Limb (tissue), 2 donors: Measurements from ENCODE around the gene MSRB1.

Source experiments
- DNase-seq, 2 donors: peaks; one replicate each; pipeline ENCODE4 v3.0.0-alpha.2; 2016; ENCODE audit errors: extremely low spot score in 2 of 2

MSRB1 gene

GRCh38 chr16:1979271-1980029 lies 36.5 kb upstream of the MSRB1 start:
- no peak for DNase-seq

- no peak for DNase-seq
Measured at GRCh38 chr16:1978476-1979120, 35.6 kb upstream of the MSRB1 start.

- DNase-seq, result no peak
Measured at GRCh38 chr16:1977875-1978268, 34.9 kb upstream of the MSRB1 start.

- DNase-seq, result no peak
Measured at GRCh38 chr16:1976951-1977874, 34.2 kb upstream of the MSRB1 start.

- DNase-seq, result no peak
Measured at GRCh38 chr16:1976216-1976520, 33.2 kb upstream of the MSRB1 start.

- DNase-seq, result no peak
Measured at GRCh38 chr16:1975432-1976215, 32.6 kb upstream of the MSRB1 start.

- no peak for DNase-seq
Measured at GRCh38 chr16:1974157-1975070, 31.4 kb upstream of the MSRB1 start.

- DNase-seq, result no peak
Measured at GRCh38 chr16:1973461-1974156, 30.6 kb upstream of the MSRB1 start.

GRCh38 chr16:1972490-1972877 lies 29.5 kb upstream of the MSRB1 start:
- no peak for DNase-seq

GRCh38 chr16:1971796-1972489 lies 28.9 kb upstream of the MSRB1 start, which contains the start of gene TBL3:
Gene TBL3 (plus strand): TSS chr16:1972053. CDS start chr16:1972165, 112 bp downstream.
- peak; percentile 94 to 98 for DNase-seq

- no peak for DNase-seq
Measured at GRCh38 chr16:1968146-1968953, 25.4 kb upstream of the MSRB1 start.

GRCh38 chr16:1966460-1966859 lies 23.5 kb upstream of the MSRB1 start, which contains the start of gene RNF151:
Gene RNF151 (plus strand): TSS chr16:1966856. CDS start chr16:1966882, 26 bp downstream.
- no peak for DNase-seq

GRCh38 chr16:1965396-1966001 lies 22.5 kb upstream of the MSRB1 start:
- DNase-seq, result no peak

- DNase-seq, result peak; percentile 99
Measured at GRCh38 chr16:1964506-1965395, 21.8 kb upstream of the MSRB1 start, which contains the start of gene RPS2. Gene RPS2 (minus strand): TSS chr16:1964826. CDS start chr16:1964625, 201 bp downstream.

GRCh38 chr16:1963806-1964505 lies 21.0 kb upstream of the MSRB1 start:
- no peak for DNase-seq
